ENCODE measurements around the gene ALOX5. TPM values are rescaled to one million over a fixed set of nuclear protein-coding genes. Genes with fewer than 3 reads are reported as not detected.
"Not testable (repeated sequence)": the region's sequence is repeated elsewhere in the genome, so short reads cannot be mapped to it uniquely, and the experiment has no call there.

The ALOX5 gene
- 0.73 TPM for polyA plus RNA-seq (2013, experiment 1 of 2)
- polyA plus RNA-seq (2013, experiment 2 of 2): 0.97 TPM

DNA sequence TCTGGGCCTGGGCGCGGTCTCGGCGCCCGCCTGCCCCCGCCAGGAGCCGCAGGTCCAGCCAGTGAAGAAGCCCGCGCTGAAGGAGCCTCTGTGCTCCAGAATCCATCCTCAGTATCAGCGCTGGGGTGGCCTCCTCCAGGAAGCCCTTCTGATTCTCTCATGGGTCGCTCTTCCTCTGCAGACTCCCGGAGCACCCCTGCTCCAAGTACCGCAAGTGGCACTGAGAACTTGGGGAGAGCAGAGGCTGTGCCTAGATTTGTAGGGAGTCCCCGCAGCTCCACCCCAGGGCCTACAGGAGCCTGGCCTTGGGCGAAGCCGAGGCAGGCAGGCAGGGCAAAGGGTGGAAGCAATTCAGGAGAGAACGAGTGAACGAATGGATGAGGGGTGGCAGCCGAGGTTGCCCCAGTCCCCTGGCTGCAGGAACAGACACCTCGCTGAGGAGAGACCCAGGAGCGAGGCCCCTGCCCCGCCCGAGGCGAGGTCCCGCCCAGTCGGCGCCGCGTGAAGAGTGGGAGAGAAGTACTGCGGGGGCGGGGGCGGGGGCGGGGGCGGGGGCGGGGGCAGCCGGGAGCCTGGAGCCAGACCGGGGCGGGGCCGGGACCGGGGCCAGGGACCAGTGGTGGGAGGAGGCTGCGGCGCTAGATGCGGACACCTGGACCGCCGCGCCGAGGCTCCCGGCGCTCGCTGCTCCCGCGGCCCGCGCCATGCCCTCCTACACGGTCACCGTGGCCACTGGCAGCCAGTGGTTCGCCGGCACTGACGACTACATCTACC lies at the start of gene ALOX5:
ALOX5 (plus strand) TSS at position 641 of the 774 bp plus-strand sequence; CDS start at position 705, 64 bp downstream.
- no peak within 1 kb of the TSS for H3K27ac ChIP-seq (replicated peaks; ENCODE audit: low read length)
- WGBS, 2 donors (ENCODE audit: extremely low coverage in 2 of 2, insufficient read length in 2 of 2, insufficient replicate concordance in 1 of 2): no CpG with 5 or more reads among the region's 59 CpGs
- no peaks in the 10 kb centered on the region for H3K9me3 ChIP-seq (replicated peaks in 1 of 2; ENCODE audit: control insufficient read depth in 2 of 2, insufficient read depth in 1 of 2, low read depth in 1 of 2, low read length in 2 of 2)
- H2AFZ ChIP-seq (ENCODE audit: low read length): peak within 1 kb of the TSS; percentile 87
- DNase-seq (ENCODE audit: low spot score): peak; percentile 32
- no peaks in the 10 kb centered on the region for H3K36me3 ChIP-seq (replicated peaks in 1 of 2; ENCODE audit: control insufficient read depth in 2 of 2, insufficient read depth in 2 of 2, low read length in 2 of 2)
- H2BK5ac ChIP-seq (ENCODE audit: low read length): no peak within 1 kb of the TSS
- peak within 1 kb of the TSS; percentile 94 for H2AK5ac ChIP-seq (ENCODE audit: low read depth, low read length)
- H3K4me2 ChIP-seq (ENCODE audit: insufficient read depth, low read length, poor library complexity, severe bottlenecking): peak within 1 kb of the TSS; percentile 93
- peak within 1 kb of the TSS; percentile 50 for H3K9ac ChIP-seq (ENCODE audit: low read depth, low read length, poor library complexity)
- H3K18ac ChIP-seq (ENCODE audit: low read length): peak within 1 kb of the TSS; percentile 94
- H3K27me3 ChIP-seq (ENCODE audit: control insufficient read depth in 3 of 3, insufficient read depth in 3 of 3, low read depth in 1 of 3, low read length in 3 of 3): peaks cover 4 to 78% (median 47%) of the 10 kb centered on the region in 3 experiments
- peak within 1 kb of the TSS; percentile 32 to 83 for H3K4me3 ChIP-seq (ENCODE audit: low read length in 2 of 2)
- peak within 1 kb of the TSS; percentile 84 for H3K14ac ChIP-seq (ENCODE audit: low read length)
- peak within 1 kb of the TSS; percentile 82 for H2BK12ac ChIP-seq (ENCODE audit: low read length)
- H3K23ac ChIP-seq (ENCODE audit: low read depth, low read length, poor library complexity): peak within 1 kb of the TSS; percentile 70
- H4K8ac ChIP-seq (ENCODE audit: low read depth, low read length): peak within 1 kb of the TSS; percentile 2
- H2BK15ac ChIP-seq (ENCODE audit: low read length): peak within 1 kb of the TSS; percentile 88
- no peak within 1 kb of the TSS for H3K4ac ChIP-seq (ENCODE audit: low read length)
- H3K4me1 ChIP-seq (ENCODE audit: control insufficient read depth in 2 of 2, insufficient read depth in 1 of 2, low read depth in 1 of 2, low read length in 2 of 2): peaks cover 0 to 2% of the 10 kb centered on the region in 2 donors
- no peak within 1 kb of the TSS for H4K91ac ChIP-seq (ENCODE audit: low read depth, low read length, poor library complexity)
- no peak within 1 kb of the TSS for H2BK120ac ChIP-seq (ENCODE audit: low read depth, low read length)
- no peaks in the 10 kb centered on the region for H3K79me1 ChIP-seq (ENCODE audit: low read depth, low read length)

DNA sequence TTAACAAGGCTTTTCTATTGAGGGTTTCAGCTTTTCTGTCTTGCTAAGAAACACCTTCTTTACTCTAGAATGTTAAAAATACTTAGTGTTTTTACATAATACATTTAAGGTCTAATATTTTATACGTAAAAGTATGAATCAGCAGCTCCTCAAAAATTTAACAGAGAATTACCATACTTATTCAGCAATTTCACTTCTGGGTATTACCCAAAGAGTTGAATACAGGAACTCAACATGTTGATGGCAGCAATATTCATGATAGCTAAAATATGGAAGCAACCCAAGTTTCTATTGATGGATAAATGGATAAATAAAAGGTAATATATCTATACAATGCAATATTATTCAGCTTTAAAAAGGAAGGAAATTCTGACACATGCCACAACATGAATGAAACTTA lies 48.9 kb upstream of the ALOX5 start:
- Histone ChIP-seq H2AK5ac (ENCODE audit: low read depth, low read length) (no peak overlapping the region), H3K4me2 (ENCODE audit: insufficient read depth, low read length, poor library complexity, severe bottlenecking) (no peak overlapping the region), H3K4ac (ENCODE audit: low read length) (no peak overlapping the region), H4K91ac (ENCODE audit: low read depth, low read length, poor library complexity) (no peak overlapping the region), H2AFZ (ENCODE audit: low read length) (no peak overlapping the region), H3K4me1 (ENCODE audit: control insufficient read depth in 2 of 2, insufficient read depth in 1 of 2, low read depth in 1 of 2, low read length in 2 of 2) (no peaks in the 10 kb centered on the region), H3K27ac (replicated peaks; ENCODE audit: low read length) (no peak overlapping the region), H3K36me3 (replicated peaks in 1 of 2; ENCODE audit: control insufficient read depth in 2 of 2, insufficient read depth in 2 of 2, low read length in 2 of 2) (no peaks in the 10 kb centered on the region), H3K27me3 (ENCODE audit: control insufficient read depth in 3 of 3, insufficient read depth in 3 of 3, low read depth in 1 of 3, low read length in 3 of 3) (no peaks in the 10 kb centered on the region), H3K4me3 (ENCODE audit: low read length in 2 of 2) (no peak overlapping the region), H3K14ac (ENCODE audit: low read length) (no peak overlapping the region), H3K9ac (ENCODE audit: low read depth, low read length, poor library complexity) (no peak overlapping the region), H3K79me1 (ENCODE audit: low read depth, low read length) (no peaks in the 10 kb centered on the region), H3K9me3 (replicated peaks in 1 of 2; ENCODE audit: control insufficient read depth in 2 of 2, insufficient read depth in 1 of 2, low read depth in 1 of 2, low read length in 2 of 2) (no peaks in the 10 kb centered on the region), H4K8ac (ENCODE audit: low read depth, low read length) (no peak overlapping the region), H2BK5ac (ENCODE audit: low read length) (no peak overlapping the region), H2BK15ac (ENCODE audit: low read length) (no peak overlapping the region), H3K18ac (ENCODE audit: low read length) (no peak overlapping the region), H3K23ac (ENCODE audit: low read depth, low read length, poor library complexity) (no peak overlapping the region), H2BK12ac (ENCODE audit: low read length) (no peak overlapping the region), H2BK120ac (ENCODE audit: low read depth, low read length) (no peak overlapping the region)
- WGBS, 2 donors (ENCODE audit: extremely low coverage in 2 of 2, insufficient read length in 2 of 2, insufficient replicate concordance in 1 of 2): no CpG with 5 or more reads among the region's 1 CpG
- no peak for DNase-seq (ENCODE audit: low spot score)

DNA sequence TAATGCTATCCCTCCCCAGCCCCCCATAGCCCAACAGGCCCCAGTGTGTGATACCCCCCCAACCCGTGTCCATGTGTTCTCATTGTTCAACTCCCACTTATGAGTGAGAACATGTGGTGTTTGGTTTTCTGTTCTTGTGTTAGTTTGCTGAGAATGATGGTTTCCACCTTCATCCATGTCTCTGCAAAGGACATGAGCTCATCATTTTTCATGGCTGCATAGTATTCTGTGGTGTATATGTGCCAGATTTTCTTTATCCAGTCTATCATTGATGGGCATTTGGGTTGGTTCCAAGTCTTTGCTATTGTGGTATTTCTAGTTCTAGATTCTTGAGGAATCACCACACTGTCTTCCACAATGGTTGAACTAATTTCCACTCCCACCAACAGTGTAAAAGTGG lies 47.2 kb upstream of the ALOX5 start:
- H2BK5ac ChIP-seq (ENCODE audit: low read length); H3K4me3 ChIP-seq (ENCODE audit: low read length in 2 of 2); H3K79me1 ChIP-seq (ENCODE audit: low read depth, low read length); H3K23ac ChIP-seq (ENCODE audit: low read depth, low read length, poor library complexity); H3K4ac ChIP-seq (ENCODE audit: low read length); H3K4me1 ChIP-seq (ENCODE audit: control insufficient read depth in 2 of 2, insufficient read depth in 1 of 2, low read depth in 1 of 2, low read length in 2 of 2); H3K9ac ChIP-seq (ENCODE audit: low read depth, low read length, poor library complexity); H2AK5ac ChIP-seq (ENCODE audit: low read depth, low read length); H3K18ac ChIP-seq (ENCODE audit: low read length); H4K8ac ChIP-seq (ENCODE audit: low read depth, low read length); H3K36me3 ChIP-seq (replicated peaks in 1 of 2; ENCODE audit: control insufficient read depth in 2 of 2, insufficient read depth in 2 of 2, low read length in 2 of 2); H3K9me3 ChIP-seq (replicated peaks in 1 of 2; ENCODE audit: control insufficient read depth in 2 of 2, insufficient read depth in 1 of 2, low read depth in 1 of 2, low read length in 2 of 2); H3K27ac ChIP-seq (replicated peaks; ENCODE audit: low read length); H4K91ac ChIP-seq (ENCODE audit: low read depth, low read length, poor library complexity); H2AFZ ChIP-seq (ENCODE audit: low read length); DNase-seq (ENCODE audit: low spot score); H2BK12ac ChIP-seq (ENCODE audit: low read length); H2BK15ac ChIP-seq (ENCODE audit: low read length); H3K27me3 ChIP-seq (ENCODE audit: control insufficient read depth in 3 of 3, insufficient read depth in 3 of 3, low read depth in 1 of 3, low read length in 3 of 3); H2BK120ac ChIP-seq (ENCODE audit: low read depth, low read length); H3K4me2 ChIP-seq (ENCODE audit: insufficient read depth, low read length, poor library complexity, severe bottlenecking); H3K14ac ChIP-seq (ENCODE audit: low read length): not testable (repeated sequence)
- no CpG with 5 or more reads among the region's 1 CpG for WGBS, 2 donors (ENCODE audit: extremely low coverage in 2 of 2, insufficient read length in 2 of 2, insufficient replicate concordance in 1 of 2)

DNA sequence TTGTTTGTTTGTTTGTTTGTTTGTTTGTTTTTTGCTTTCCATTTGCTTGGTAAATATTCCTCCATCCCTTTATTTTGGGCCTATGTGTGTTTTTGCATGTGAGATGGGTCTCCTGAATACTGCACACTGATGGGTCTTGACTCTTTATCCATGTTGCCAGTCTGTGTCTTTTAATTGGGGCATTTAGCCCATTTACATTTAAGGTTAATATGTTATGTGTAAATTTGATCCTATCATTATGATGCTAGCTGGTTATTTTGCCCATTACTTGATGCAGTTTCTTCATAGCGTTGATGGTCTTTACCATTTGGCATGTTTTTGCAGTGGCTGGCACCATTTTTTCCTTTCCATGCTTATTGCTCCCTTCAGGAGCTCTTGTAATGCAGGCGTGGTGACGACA lies 42.2 kb upstream of the ALOX5 start:
- not testable (repeated sequence) for H3K9ac ChIP-seq (ENCODE audit: low read depth, low read length, poor library complexity); H3K27me3 ChIP-seq (ENCODE audit: control insufficient read depth in 3 of 3, insufficient read depth in 3 of 3, low read depth in 1 of 3, low read length in 3 of 3); H2BK15ac ChIP-seq (ENCODE audit: low read length); H3K18ac ChIP-seq (ENCODE audit: low read length); H3K4ac ChIP-seq (ENCODE audit: low read length); H2BK5ac ChIP-seq (ENCODE audit: low read length); DNase-seq (ENCODE audit: low spot score); H3K27ac ChIP-seq (replicated peaks; ENCODE audit: low read length); H2AK5ac ChIP-seq (ENCODE audit: low read depth, low read length); H2BK120ac ChIP-seq (ENCODE audit: low read depth, low read length); H3K4me2 ChIP-seq (ENCODE audit: insufficient read depth, low read length, poor library complexity, severe bottlenecking); H3K4me1 ChIP-seq (ENCODE audit: control insufficient read depth in 2 of 2, insufficient read depth in 1 of 2, low read depth in 1 of 2, low read length in 2 of 2); H4K91ac ChIP-seq (ENCODE audit: low read depth, low read length, poor library complexity); H3K14ac ChIP-seq (ENCODE audit: low read length); H3K9me3 ChIP-seq (replicated peaks in 1 of 2; ENCODE audit: control insufficient read depth in 2 of 2, insufficient read depth in 1 of 2, low read depth in 1 of 2, low read length in 2 of 2); H3K23ac ChIP-seq (ENCODE audit: low read depth, low read length, poor library complexity); H4K8ac ChIP-seq (ENCODE audit: low read depth, low read length); H2AFZ ChIP-seq (ENCODE audit: low read length); H2BK12ac ChIP-seq (ENCODE audit: low read length); H3K36me3 ChIP-seq (replicated peaks in 1 of 2; ENCODE audit: control insufficient read depth in 2 of 2, insufficient read depth in 2 of 2, low read length in 2 of 2); H3K4me3 ChIP-seq (ENCODE audit: low read length in 2 of 2); H3K79me1 ChIP-seq (ENCODE audit: low read depth, low read length)
- WGBS, 2 donors (ENCODE audit: extremely low coverage in 2 of 2, insufficient read length in 2 of 2, insufficient replicate concordance in 1 of 2): no CpG with 5 or more reads among the region's 3 CpGs
